CD4-positive, CD25-positive, alpha-beta regulatory T cell (primary cell): ENCODE data around the gene NPC1L1. TPM values are rescaled to one million over a fixed set of nuclear protein-coding genes. Genes with fewer than 3 reads are reported as not detected.

Source experiments
- ATAC-seq, 2 donors: fragments of 150-1000 bp; cut with Tn5 transposase; one replicate each; pipeline ENCODE4 v1.10.0; 2021; ENCODE audit warnings: low read depth in 2 of 2, moderate number of reproducible peaks in 2 of 2, moderate library complexity in 1 of 2
- DNase-seq, 3 donors: peaks; one replicate each; pipeline versions ENCODE4 v3.0.0 to v3.0.0-alpha.2; 2012 to 2022; ENCODE audit warnings: mixed read lengths in 1 of 3
- H3K27ac ChIP-seq: one replicate; pipeline ENCODE4 v1.7.0; 2013; ENCODE audit warnings: mild to moderate bottlenecking, low read length; ENCODE audit not compliant: insufficient read depth, poor library complexity, severe bottlenecking
- H3K27me3 ChIP-seq: one replicate; pipeline ENCODE4 v1.7.0; 2013; ENCODE audit warnings: low read length; ENCODE audit not compliant: control insufficient read depth, insufficient read depth
- H3K36me3 ChIP-seq: one replicate; pipeline ENCODE4 v1.7.0; 2013; ENCODE audit warnings: mild to moderate bottlenecking, low read length, moderate library complexity; ENCODE audit not compliant: control insufficient read depth, insufficient read depth
- H3K4me1 ChIP-seq: 2 replicates; pipeline ENCODE4 v1.7.0; 2013; ENCODE audit warnings: mild to moderate bottlenecking, low read length; ENCODE audit not compliant: insufficient read depth, control insufficient read depth, poor library complexity, severe bottlenecking
- H3K4me3 ChIP-seq: one replicate; pipeline ENCODE4 v1.7.0; 2013; ENCODE audit warnings: low read depth, mild to moderate bottlenecking, low read length, moderate library complexity
- H3K9me3 ChIP-seq, 2 experiments: 1 replicate in 1 of 2; 2 replicates in 1 of 2; pipeline ENCODE4 v1.7.0; 2013; ENCODE audit warnings: low read length in 2 of 2, mild to moderate bottlenecking in 1 of 2, moderate library complexity in 1 of 2; ENCODE audit not compliant: control insufficient read depth in 2 of 2
- H3K27ac Mint-ChIP-seq, 3 donors: one replicate each; pipeline ENCODE4 v1.8.0; 2020 to 2022; ENCODE audit warnings: mild to moderate bottlenecking in 3 of 3, mixed read lengths in 3 of 3, moderate library complexity in 2 of 3
- H3K27me3 Mint-ChIP-seq: one replicate; pipeline ENCODE4 v1.8.0; 2022; ENCODE audit warnings: mild to moderate bottlenecking, mixed read lengths
- H3K36me3 Mint-ChIP-seq: one replicate; pipeline ENCODE4 v1.8.0; 2020; ENCODE audit warnings: mixed read lengths
- H3K4me1 Mint-ChIP-seq, 4 donors: one replicate each; pipeline ENCODE4 v1.8.0; 2020 to 2022; ENCODE audit warnings: mixed read lengths in 4 of 4, mild to moderate bottlenecking in 1 of 4
- H3K4me3 Mint-ChIP-seq, 4 donors: one replicate each; pipeline ENCODE4 v1.8.0; 2020 to 2022; ENCODE audit warnings: mild to moderate bottlenecking in 4 of 4, mixed read lengths in 4 of 4, moderate library complexity in 3 of 4
- H3K9me3 Mint-ChIP-seq, 7 donors: one replicate each; pipeline ENCODE4 v1.8.0; 2020 to 2022; ENCODE audit warnings: mixed read lengths in 7 of 7, mild to moderate bottlenecking in 3 of 7, moderate library complexity in 2 of 7
- polyA plus RNA-seq, 4 donors: library from polyadenylated mRNA; unstranded; fragments of 300-500 nt; fragmentation: Illumina TruSeq; gene quantifications; one replicate each; pipeline ENCODE4 v1.2.3, GENCODE V29; 2021
- total RNA-seq: library from RNA; stranded (reverse); gene quantifications from one replicate; pipeline ENCODE4 v1.2.3, GENCODE V29; 2022

The NPC1L1 gene
- total and polyA plus RNA-seq, 5 donors from 2014 or later = 0.10 to 0.18 TPM; not detected in 3

GRCh38 chr7:44490351-44491200 is 50.6 kb downstream of the NPC1L1 start, which contains the start of gene NUDCD3:
Gene NUDCD3 (minus strand): TSS chr7:44490658. CDS start chr7:44490600, 58 bp downstream.
- Histone ChIP-seq H3K36me3 (peaks cover 4% of the 10 kb centered on the region), H3K4me1 (peaks cover 48% of the 10 kb centered on the region), H3K4me3 (peak within 1 kb of the TSS; percentile 88), H3K27me3 (peaks cover 5% of the 10 kb centered on the region), H3K27ac (peak within 1 kb of the TSS; percentile 98), H3K9me3 (no peaks in the 10 kb centered on the region)
- peak within 1 kb of the TSS; percentile 89 to 91 (median 90) for H3K4me3 Mint-ChIP-seq
- H3K36me3 Mint-ChIP-seq = peaks cover 12% of the 10 kb centered on the region
- peaks cover 34 to 51% (median 43%) of the 10 kb centered on the region in 4 donors for H3K4me1 Mint-ChIP-seq
- H3K27ac Mint-ChIP-seq = peak within 1 kb of the TSS; percentile 90 to 98 (median 96)
- DNase-seq = peak; percentile 72 to 92 (median 86)
- no peaks in the 10 kb centered on the region for H3K9me3 Mint-ChIP-seq
- peaks cover 5% of the 10 kb centered on the region for H3K27me3 Mint-ChIP-seq
- peak; percentile 77 to 80 for ATAC-seq

- Histone ChIP-seq H3K4me3 (peak overlapping the region; percentile 88), H3K9me3 (no peaks in the 10 kb centered on the region), H3K27ac (peak overlapping the region; percentile 98), H3K4me1 (peaks cover 54% of the 10 kb centered on the region), H3K36me3 (peaks cover 9% of the 10 kb centered on the region), H3K27me3 (peaks cover 4% of the 10 kb centered on the region)
- peak overlapping the region; percentile 90 to 98 (median 96) for H3K27ac Mint-ChIP-seq
- peak overlapping the region; percentile 89 to 91 (median 90) for H3K4me3 Mint-ChIP-seq
- H3K4me1 Mint-ChIP-seq = peaks cover 38 to 57% (median 48%) of the 10 kb centered on the region in 4 donors
- H3K36me3 Mint-ChIP-seq = peaks cover 15% of the 10 kb centered on the region
- peaks cover 0 to 1% (median 0%) of the 10 kb centered on the region in 7 donors for H3K9me3 Mint-ChIP-seq
- H3K27me3 Mint-ChIP-seq = no peaks in the 10 kb centered on the region
- DNase-seq = peak; percentile 20 to 82 (median 73)
- ATAC-seq = peak; percentile 52 to 54
Measured at GRCh38 chr7:44489955-44490350, 51.2 kb downstream of the NPC1L1 start.

DNA sequence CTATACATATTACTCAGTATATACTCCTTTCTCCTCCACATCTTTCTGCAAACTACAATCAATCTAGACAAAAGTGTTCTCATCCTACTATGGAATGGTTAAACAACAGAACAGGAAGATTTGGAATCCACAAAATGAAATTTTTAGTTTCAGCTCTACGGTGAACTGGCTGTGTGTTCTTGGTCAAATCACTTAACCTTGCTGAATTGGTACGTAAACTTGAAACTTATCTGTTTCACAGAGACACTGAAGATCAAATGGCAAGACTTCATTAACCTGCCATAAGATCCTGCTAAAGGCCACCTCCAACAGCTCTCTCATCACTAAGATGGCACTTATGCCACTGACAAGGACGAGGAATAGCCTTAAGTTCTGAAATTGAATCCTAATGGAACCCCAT is 52.2 kb downstream of the NPC1L1 start:
- Mint-ChIP-seq H3K9me3 (peaks cover 0 to 1% (median 0%) of the 10 kb centered on the region in 7 donors), H3K27ac (peak overlapping the region; percentile 90 to 98 (median 96)), H3K27me3 (no peaks in the 10 kb centered on the region), H3K4me3 (peak overlapping the region; percentile 89 to 91 (median 90)), H3K4me1 (peaks cover 42 to 67% (median 55%) of the 10 kb centered on the region in 4 donors), H3K36me3 (peaks cover 24% of the 10 kb centered on the region)
- peak overlapping the region; percentile 98 for H3K27ac ChIP-seq
- ATAC-seq (no peak), DNase-seq (no peak)
- H3K36me3 ChIP-seq = peaks cover 19% of the 10 kb centered on the region
- peaks cover 58% of the 10 kb centered on the region for H3K4me1 ChIP-seq
- peaks cover 4% of the 10 kb centered on the region for H3K27me3 ChIP-seq
- H3K4me3 ChIP-seq = peak overlapping the region; percentile 88
- no peaks in the 10 kb centered on the region for H3K9me3 ChIP-seq

DNA sequence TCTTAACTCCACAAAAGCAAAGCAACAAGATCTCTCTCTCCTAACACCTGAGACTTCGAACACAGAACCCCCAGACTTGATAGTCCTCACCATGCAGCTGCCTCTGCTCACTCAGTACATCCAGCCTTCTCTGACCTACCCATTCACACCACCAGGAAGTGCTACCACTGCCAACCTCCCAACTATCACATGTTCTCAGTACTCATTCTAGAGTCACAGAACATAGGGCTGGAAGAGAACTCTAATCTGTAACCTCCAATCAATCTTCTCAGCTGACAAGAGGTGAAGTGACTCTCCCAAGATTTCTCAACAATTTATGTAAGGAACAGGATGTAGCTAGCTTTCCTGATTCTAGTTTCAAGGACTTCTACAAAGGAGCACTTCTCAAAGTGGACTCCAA is 54.4 kb downstream of the NPC1L1 start:
- Mint-ChIP-seq H3K9me3 (peaks cover 0 to 16% (median 8%) of the 10 kb centered on the region in 7 donors), H3K27me3 (no peaks in the 10 kb centered on the region), H3K36me3 (peaks cover 45% of the 10 kb centered on the region), H3K4me1 (peaks cover 51 to 87% (median 67%) of the 10 kb centered on the region in 4 donors), H3K4me3 (peak overlapping the region; percentile 29 to 78 (median 68)), H3K27ac (peak overlapping the region in 2 of 3 donors; percentile 32 to 61)
- DNase-seq (peak in 1 of 3 donors; percentile 34), ATAC-seq (no peak)
- Histone ChIP-seq H3K27me3 (no peaks in the 10 kb centered on the region), H3K4me3 (peak overlapping the region; percentile 54), H3K27ac (no peak overlapping the region), H3K36me3 (peaks cover 42% of the 10 kb centered on the region), H3K4me1 (peaks cover 58% of the 10 kb centered on the region), H3K9me3 (peaks cover 11 to 17% of the 10 kb centered on the region in 2 experiments)

DNA sequence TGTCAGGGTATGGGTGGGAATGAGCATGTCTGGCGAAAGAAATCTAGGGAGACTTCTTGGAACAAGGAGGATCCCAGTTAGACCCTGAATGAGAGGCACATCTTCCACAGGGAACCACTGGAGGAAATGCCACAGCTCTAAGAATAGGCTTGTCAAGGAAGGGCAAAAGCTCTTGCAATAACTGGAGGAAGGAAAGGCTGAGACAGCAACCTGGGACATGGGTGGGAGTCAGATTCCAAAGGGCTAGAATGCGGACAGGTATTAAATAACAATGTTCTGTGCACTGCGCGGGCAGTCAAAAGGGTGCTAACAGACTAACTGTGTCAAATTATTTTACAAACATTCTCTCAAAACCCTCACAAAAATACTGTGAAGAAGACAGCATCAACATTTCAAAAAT is 55.1 kb downstream of the NPC1L1 start:
- H3K27me3 Mint-ChIP-seq = no peaks in the 10 kb centered on the region
- Histone ChIP-seq H3K27me3 (no peaks in the 10 kb centered on the region), H3K9me3 (peaks cover 11 to 17% of the 10 kb centered on the region in 2 experiments), H3K36me3 (peaks cover 49% of the 10 kb centered on the region), H3K4me1 (peaks cover 55% of the 10 kb centered on the region), H3K27ac (no peak overlapping the region), H3K4me3 (no peak overlapping the region)
- H3K9me3 Mint-ChIP-seq = peaks cover 0 to 16% (median 8%) of the 10 kb centered on the region in 7 donors
- ATAC-seq (no peak), DNase-seq (no peak)
- H3K4me3 Mint-ChIP-seq = peak overlapping the region in 3 of 4 donors; percentile 63 to 78 (median 73)
- H3K36me3 Mint-ChIP-seq = peaks cover 52% of the 10 kb centered on the region
- peaks cover 53 to 91% (median 69%) of the 10 kb centered on the region in 4 donors for H3K4me1 Mint-ChIP-seq
- peak overlapping the region in 2 of 3 donors; percentile 1 to 61 for H3K27ac Mint-ChIP-seq

GRCh38 chr7:44484482-44485313 is 56.4 kb downstream of the NPC1L1 start:
- H3K4me1 ChIP-seq = peaks cover 49% of the 10 kb centered on the region
- ATAC-seq (no peak), DNase-seq (no peak)
- no peaks in the 10 kb centered on the region for H3K27me3 Mint-ChIP-seq
- no peaks in the 10 kb centered on the region for H3K27me3 ChIP-seq
- no peak overlapping the region for H3K4me3 ChIP-seq
- no peak overlapping the region for H3K27ac ChIP-seq
- H3K36me3 Mint-ChIP-seq = peaks cover 56% of the 10 kb centered on the region
- peak overlapping the region in 2 of 4 donors; percentile 27 to 77 for H3K4me3 Mint-ChIP-seq
- peak overlapping the region; percentile 43 to 74 (median 44) for H3K27ac Mint-ChIP-seq
- H3K9me3 ChIP-seq = peaks cover 11 to 17% of the 10 kb centered on the region in 2 experiments
- peaks cover 58% of the 10 kb centered on the region for H3K36me3 ChIP-seq
- H3K4me1 Mint-ChIP-seq = peaks cover 54 to 95% (median 66%) of the 10 kb centered on the region in 4 donors
- H3K9me3 Mint-ChIP-seq = peaks cover 0 to 16% (median 8%) of the 10 kb centered on the region in 7 donors
